Stimulated activated CD4-positive, alpha-beta T cell treated with anti-CD3 and anti-CD28 coated beads, Interleukin-4, amount 100 ng/mL, for 1 hour (primary cell): ENCODE results near the gene GDF11.
A peak's percentile ranks its signal among the peaks of the same experiment; 100 is the strongest.

ENCODE experiments used
- DNase-seq: peaks from one replicate; pipeline ENCODE4 v3.0.0-alpha.2; 2020

Gene GDF11

DNA sequence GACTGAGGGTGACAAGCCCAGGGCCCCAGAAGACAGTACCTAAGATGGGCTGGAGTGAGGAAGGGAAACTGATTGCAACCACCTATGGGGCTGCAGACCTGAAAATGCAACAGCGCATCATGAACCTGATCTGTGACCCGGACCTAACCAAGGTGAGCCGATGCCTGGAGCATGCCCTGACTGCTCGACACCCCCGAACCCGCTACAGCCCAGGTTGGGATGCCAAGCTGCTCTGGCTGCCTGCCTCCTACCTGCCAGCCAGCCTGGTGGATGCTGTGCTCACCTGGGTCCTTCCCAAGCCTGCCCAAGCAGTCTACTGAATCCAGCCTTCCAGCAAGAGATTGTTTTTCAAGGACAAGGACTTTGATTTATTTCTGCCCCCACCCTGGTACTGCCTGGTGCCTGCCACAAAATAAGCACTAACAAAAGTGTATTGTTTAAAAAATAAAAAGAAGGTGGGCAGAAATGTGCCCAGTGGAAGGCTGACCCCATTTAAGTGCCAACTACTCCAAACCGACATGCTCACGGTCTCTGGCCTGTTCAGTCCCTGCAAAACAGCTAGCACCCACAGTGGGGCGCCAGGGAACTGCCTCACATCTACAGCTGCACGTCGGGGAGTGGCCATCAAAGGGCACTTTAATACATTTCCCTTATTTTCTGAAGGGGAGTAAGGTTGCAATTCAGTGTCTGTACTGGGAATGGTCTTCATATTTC is 18.5 kb upstream of the GDF11 start:
- peak; percentile 65 for DNase-seq

DNA sequence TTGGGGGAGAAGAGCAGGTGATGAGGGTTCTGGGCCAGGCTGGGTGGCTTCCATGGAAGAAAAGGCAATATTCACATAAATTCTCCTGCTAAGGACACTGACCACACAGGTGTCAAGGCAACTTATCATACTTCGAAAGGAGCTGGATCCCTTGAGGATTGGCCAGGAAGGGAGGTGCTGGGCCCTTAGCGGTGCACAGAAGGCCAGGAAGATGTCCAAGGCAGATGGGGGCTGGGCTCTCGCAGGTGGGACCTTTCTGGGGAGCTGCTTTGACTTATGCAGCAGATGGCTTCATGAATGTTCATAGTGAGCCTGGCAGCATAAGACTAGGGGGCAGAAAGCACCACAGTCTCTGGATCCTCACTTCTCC is 18.0 kb upstream of the GDF11 start:
- no peak for DNase-seq

DNA sequence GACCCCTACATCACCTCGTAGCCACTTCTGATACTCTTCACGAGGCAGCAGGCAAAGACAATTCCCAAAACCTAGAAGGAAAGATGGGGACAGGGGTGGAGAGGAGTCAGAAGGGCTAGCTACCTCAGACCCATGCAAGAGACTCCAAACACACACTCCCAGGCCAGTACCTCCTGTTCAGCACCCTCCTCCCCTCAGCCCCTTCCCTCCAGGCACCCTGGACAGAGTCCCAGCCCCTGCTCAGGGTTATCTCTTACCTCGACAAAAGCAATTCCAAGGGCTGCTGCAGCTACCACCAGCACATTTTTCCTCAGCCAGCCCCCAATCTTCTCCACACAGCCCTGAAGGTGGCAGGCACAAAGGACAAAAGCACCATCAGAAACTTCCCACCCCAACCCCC is 17.4 kb upstream of the GDF11 start:
- no peak for DNase-seq

DNA sequence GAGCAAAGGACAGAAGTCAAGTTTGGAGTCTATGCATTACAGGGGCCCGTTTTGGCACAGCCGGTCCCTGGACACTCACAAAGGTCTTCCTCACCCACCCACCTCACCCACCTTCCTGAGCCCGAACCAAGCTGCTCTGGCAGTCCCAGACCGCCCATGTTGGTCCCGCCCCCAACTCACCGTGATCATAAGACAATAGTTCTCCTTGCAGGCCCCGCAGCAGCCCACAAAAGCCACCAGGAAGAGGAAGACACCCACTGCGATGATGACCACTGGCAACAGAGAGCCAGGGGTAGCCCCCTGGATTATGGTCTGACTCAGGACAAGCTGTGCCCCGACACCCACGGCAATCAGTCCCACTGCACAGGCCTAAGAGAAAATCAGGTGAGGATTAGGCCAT is 16.0 kb upstream of the GDF11 start:
- DNase-seq: no peak

DNA sequence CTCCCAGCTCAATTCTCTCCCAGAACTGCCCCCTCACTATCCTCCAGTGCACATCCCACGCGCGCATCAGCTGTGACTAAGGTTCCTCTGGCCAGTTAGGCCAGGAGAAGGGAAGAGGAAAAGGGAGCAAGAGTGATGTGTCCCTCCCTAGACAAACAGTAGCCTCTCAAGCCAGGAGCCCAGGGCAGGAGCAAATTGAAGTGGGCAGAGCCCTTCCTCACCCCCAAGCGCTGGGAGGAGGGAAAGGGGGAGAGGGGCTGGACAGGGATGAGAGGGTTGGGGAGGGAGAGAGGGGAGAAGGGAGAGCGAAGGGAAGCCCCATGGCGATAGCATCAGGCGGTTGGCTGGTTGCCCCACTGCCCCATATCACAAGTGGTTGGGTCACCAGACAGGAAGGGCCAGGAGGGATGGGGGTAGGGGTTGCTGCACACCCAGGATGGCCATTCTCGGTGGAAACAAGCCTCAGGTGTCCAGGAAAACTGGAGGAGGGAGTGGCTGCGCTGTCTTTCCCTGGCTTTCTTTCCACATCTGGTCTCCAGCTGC is 15.2 kb upstream of the GDF11 start:
- DNase-seq: no peak

DNA sequence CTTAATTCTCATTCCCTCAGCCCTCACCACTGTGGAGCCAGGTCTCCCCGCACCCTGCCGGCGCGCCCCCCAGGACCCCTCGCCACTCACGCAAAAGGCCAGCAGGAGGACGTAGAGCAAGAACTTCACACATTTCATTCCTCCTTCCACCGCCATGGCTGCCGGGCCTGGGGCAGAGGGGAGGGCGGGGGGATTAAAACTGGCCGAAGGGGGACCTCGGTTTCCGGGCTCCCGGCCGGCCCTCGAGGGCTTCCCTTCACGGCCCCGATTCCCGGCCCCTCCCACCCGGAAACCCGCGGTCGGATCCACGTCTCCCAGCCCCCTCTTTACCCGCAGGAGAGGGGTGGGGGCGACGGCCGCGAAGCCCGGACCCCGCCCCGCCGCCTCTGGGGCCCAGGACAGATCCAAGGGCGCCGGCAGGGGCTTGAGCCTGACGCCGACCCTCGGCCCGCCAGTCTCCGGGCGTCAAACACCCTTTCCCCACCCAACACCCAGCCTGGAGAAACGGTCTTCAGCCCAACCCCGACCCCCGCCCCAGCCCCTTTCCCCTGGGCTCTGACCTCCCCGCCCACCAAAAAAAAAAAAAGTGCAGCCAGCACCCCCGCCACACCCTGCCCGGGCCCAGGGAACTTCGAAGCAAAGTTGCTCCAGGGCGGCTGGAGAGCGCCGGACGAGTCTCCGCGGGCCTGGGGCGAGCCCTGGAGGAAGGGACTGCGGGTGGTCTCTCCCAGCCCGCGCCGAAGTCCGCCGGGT is 14.6 kb upstream of the GDF11 start:
- peak; percentile 34 for DNase-seq

DNA sequence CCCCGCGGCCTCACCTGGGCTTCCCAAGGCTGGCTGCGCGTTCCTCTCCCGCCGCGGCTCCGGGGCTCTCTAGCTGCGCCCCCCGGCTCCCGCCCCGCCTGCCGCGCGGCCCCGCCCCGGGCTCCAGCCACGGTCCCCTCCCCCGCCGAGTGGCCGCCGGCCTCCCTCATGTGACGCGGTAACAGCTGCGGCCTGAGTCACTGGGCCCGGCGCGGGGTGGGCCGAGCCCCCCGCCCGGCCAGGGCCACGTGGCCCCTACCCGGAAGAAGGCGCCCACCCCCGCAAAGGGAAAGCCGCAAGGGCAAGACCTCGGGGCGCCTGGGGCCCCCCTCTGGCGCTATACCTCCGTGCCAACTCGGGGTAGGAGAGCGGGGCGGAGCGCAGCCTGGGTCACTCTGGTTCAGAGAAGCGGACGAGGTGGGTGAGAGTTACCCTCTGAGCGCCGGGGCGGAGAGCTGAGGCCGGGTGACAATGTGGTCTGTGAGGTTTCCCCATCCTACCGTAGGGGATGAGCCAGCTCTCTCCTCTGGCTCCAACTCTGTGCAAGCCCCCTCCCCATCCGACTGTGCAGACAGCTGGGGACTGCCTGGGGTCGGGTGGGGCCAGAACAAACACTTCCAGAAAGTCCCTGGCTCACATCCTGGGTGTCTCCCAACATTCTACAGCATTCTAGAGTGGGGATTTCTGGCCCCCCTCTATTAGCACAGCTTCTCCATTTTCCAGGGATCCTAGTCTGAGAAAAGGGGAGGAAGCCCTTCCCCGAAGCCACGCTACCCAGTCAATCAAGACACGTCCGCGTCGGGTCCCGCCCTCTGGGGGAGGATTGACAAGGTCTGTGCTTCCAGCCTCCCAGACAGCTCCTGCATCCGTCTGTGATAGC is 13.7 kb upstream of the GDF11 start, which contains the start of gene CD63:
CD63 (minus strand) TSS at position 71 of the 880 bp plus-strand sequence. CDS start 668 bp downstream, outside the sequence.
- peak; percentile 75 for DNase-seq

DNA sequence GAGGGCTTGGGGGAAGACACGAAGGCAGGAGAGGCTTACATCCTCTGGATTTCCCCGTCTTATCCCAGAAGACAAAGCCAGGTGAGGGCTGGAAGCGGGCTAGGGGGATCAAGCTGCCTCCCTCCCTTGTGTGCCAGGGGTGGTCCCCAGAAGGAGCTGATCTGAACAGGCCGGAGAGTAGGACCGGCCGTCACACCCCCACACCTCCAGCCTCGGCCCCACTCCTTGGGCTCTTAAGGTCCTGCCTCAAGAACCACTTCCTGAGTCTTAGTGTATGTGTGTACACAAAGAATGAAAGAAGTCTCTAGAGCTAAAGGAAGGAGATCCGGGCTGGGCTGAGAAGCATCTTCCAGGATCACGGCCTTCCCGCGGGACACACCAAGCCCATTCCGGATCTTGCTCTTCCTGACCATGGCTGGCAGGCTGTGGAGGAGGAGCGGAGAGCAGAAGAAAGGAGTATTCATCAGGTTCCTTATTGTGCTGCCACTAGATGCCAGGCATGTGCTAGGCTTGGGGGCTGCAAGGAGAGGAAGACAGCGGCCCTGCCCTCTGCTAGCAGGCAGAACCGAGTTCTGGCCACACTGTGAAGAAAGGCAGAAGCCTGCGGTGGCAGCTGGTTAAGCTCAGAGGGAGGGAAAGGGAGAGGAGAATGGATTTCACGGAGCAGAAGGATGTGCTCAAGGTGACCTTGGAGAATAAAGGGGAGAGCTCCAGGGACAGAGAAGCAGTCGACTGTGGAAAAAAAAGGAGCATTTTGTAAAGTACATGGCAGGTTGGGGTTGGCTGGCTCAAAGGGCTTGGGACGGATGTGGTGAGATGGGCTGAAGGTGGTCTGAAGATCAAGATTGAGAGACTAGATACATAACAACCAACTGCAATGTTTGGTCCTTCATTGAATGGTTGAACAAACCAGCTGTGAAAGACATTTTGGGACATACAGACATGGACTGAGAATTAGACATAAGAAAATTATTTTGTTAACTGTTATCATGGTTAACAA is 12.8 kb upstream of the GDF11 start:
- no peak for DNase-seq

DNA sequence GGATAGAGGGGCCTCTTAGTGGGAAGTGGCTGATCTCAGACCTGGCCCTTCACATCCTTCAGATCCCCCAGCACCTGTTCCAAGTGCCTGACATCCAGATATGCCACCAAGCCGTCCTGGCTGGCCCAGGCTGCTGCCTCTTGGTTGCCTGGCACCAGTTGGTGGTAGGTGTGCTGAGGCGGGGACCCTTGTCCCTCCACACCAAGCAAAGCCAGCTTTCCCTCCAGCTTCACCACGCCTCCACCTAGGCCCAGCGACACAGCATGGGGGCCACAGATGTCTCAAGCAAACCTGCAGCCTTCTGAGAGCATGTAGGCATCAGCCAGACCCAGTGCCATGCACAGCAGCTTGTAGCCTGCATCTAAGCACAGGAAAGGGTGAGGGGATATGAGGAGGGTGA is 10.6 kb upstream of the GDF11 start:
- DNase-seq: no peak

DNA sequence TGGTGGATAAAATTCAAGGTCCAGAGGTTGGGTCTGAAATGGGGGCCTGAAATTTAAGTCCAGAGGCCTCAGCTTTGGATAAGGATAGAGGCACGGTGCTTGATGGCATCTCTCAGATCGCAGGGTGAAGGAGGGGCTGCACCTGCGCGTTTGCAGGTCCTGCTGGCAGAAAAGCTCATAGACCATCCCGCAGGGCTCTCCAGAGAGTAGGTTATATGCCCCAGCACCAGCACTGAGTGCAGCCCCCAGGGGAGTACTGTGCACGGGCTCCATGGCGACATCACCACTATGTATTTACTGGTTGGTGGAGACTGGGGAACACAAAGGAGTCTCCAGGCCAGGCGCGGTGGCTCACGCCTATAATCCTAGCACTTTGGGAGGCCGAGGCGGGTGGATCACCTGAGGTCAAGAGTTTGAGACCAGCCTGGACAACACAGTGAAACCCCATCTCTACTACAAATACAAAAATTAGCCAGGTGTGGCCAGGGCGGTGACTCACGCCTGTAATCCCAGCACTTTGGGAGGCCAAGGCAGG is 9.8 kb upstream of the GDF11 start:
- no peak for DNase-seq

DNA sequence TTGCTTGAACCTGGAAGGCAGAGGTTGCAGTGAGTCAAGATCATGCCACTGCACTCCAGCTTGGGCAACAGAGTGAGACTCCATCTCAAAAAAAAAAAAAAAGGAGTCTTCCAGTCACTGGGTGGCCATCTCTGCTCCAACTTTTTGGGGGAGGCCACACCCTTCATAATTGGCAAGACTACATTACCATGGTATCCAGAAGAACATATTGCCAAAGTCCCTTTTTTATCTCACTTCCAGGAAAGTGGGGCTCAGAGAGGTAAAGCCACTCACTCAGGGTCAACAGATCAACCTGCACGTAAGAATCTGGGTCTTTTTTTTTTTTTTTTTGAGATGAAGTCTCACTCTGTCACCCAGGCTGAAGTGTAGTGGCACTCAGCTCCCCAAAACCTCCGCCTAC is 9.1 kb upstream of the GDF11 start:
- no peak for DNase-seq

DNA sequence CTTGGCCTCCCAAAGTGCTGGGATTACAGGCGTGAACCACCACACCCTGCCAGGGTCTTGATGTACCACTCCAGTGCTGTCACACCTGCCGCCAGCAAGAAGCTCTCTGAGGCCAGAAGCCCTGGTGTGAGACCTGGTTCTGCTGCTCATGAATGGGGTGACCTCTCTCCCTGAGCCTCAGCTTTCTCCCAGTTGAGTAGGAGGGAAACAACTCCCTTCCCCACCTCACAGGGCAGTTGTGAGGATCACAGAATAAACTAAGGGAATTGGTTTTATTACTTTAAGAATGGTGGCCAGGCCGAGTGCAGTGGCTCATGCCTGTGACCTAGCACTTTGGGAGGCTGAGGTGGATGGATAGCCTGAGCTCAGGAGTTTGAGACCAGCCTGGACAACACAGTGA is 8.3 kb upstream of the GDF11 start:
- DNase-seq: no peak

DNA sequence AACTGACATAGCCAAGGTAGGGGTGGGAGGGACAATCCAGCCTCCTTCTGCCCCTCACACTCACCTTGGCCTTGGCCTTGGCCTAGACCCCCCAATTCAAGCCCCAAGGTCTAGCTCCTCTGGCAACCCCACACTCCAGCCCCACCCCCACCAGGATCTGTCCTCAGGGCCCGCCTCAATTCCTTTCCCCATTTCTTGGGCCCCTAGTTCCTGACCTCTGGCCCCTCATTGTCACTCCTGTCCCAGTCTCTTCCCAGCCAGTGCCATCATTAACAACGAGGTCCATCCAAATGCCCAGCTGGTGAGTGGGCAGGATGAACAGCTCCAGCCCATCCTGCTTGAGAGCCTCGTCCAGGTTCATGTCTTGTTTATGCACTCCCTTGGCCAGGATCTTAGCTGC is 6.8 kb upstream of the GDF11 start:
- DNase-seq: no peak

DNA sequence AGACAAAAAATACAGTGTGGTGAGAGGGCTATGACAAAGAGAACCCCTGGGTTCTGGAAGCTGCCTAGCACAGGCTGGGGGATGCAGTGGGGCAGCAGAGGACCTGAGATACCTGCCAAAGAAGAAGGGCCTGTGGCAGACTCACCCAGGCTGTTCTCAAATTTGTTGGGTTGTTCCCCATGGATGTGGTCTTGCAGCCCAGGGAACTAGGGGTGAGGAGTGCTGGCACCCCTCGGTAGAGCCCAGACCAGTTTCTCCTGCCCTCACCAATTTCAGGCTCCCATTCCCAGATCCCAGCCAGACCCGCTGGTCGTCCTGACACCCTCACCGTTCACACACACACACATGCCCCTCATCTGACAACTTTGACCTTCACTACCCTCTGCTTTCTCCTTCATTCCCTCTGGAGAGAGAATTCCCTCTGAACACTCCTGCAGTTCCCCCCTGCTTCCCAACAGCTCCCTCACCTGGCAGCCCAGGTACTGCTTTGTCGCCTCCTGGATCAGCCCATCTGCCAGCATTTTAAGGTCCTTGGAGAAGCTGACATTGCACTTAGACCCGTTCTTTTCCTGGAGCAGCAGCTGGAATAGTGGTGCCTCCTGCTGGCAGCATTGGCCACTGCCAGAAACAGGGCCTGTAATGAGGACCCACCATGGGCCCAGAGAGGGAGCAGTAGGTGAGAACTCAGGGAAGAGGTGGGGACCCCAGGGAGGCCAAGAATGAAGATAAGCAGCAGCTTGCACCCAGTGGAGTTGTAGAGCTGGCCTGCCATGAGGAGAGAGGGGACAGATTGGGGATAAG is 5.9 kb upstream of the GDF11 start:
- peak; percentile 59 for DNase-seq

DNA sequence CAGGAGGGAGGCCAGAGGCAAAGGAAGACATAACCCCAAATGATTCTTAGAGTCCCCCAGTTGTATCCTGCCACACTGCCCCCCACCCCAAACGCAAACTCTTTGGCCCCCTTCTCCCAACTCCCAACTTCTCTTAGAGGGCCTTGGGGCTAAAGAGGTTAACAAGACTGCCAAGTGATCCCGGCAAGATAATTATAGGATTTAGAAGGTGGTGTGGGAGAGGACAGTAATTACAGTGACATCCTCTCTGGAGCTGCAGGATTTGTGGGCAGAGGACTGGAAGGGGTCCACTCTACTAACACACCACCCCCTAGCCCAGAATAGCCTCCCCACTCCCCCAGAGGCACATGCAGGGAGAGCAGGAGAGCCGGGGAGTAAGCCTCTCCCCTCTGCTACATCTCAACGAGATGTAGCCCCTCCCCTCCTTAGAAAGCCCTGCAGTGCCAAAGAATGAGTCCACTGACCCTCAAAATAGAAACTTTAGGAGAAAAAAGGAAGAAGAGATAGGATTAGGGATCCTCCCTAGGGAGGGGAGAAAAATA is 5.3 kb upstream of the GDF11 start:
- no peak for DNase-seq

DNA sequence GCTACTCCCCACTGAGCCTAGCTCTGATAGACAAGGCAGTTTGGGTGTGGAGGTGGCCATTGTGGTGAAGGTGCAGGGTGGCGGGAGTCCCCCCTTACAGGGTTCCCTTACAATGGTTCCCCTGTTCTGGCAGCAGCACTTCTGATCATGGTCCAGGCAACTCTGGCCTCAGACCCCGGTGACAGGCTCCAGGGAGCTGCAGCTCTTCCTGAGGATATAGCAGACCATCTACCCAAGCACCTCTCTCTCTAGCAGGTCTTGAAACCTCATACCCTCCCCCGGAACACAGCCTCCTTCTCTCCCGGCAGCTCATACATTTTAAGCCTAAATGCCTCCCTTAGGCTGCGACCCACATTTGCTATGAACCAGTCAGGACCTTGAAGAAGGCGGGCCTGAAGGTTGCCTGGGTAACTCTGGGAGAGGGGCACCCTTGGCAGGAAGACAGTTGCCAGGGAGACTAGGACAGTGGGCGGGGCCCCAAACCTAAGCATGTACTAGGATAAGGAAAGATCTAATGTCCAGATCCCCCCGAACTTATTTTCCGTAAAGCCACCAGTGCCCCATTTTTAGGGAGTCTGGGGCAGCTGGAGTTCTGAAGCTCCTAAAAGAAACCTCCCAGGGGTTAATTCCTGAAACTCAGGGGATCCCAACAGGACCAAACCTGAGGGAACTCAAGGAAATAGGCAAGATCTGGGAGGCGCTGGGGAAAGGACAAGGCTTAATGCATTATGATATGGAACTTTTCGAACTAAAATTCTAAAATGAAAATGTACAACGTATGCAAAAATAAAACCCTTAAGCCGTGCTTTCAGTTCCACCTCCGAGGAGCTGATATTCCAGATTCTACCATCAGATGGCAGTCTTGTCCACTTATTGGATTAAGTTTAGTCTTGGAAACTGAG is 4.5 kb upstream of the GDF11 start:
- DNase-seq: peak; percentile 75

DNA sequence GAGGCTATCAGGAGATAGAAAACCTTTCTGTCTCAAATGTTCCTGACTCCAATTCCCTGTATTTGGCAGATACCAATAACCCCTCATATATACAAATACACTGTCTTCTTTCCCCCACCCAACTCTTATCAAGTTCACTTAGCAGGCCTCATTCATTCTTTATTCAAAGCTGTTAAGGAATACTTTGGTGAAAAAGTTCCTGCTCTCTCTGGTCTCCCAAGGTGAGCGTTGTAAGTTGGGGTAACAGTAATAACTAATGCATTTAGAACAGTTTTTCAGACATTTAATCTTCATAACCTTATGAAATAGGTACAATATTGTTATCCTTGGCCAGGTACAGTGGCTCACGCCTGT is 3.9 kb upstream of the GDF11 start:
- no peak for DNase-seq

DNA sequence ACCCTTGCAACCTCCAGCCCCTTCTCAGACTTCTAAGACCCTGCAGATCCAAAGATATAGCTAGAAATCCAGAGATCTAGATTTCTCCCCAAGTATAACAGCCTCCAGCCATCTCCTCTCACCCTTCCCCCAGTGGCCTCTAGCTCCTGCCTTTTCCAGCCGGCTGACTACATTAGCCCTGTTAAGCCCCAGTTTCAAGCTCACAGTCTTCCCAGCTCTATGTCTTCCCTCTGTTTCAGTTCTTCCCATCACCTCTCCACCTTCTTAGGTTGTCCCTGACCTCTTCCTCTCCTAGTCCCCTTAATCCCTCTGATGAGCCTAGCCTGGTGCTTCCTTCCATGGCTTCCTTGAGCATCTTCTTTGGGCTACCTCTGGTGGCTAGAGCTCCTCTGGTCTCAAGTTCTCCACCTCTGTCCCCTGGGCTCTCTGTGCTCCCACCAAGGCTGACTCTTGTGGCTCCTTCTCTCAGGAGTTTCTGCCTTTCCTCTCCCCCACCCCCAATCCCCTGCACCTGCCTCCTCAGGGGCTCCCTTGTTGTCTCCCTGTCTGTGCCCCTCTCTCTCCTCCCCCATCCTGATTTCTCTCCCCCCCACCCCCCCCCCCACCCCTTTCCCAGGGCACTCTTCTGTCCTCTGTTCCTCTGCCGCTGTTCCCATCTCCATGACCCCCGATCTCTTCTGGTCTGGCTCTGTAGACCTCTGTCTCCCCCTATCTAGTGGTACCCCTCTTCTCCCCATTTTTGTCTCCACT is 816 bp upstream of the GDF11 start:
- no peak for DNase-seq
